Cardiac muscle cell (in vitro differentiated cells and primary cell): Measurements from ENCODE around the gene ELP2. TPM values are rescaled to one million over a fixed set of nuclear protein-coding genes. Genes with fewer than 3 reads are reported as not detected.
A peak's percentile ranks its signal among the peaks of the same experiment; 100 is the strongest.

Experiments used
- DNase-seq, 2 donors: peaks; one replicate each; pipeline versions ENCODE4 v3.0.0 to v3.0.0-alpha.2; 2010 to 2017; ENCODE audit warnings: low read depth in 1 of 2, low spot score in 1 of 2
- H3K27ac ChIP-seq: fragments of 200-600 bp; sonication (generic); 2 replicates; pipeline ENCODE4 v1.5.1; 2016
- H3K27me3 ChIP-seq: fragments of 200-600 bp; sonication (generic); 2 replicates; pipeline ENCODE4 v1.6.0; 2016; ENCODE audit warnings: control low read depth
- H3K36me3 ChIP-seq: fragments of 200-600 bp; sonication (generic); 2 replicates; pipeline ENCODE4 v1.5.1; 2016; ENCODE audit warnings: control low read depth
- H3K4me1 ChIP-seq: fragments of 200-600 bp; sonication (generic); 2 replicates; pipeline ENCODE4 v1.8.1; 2017; ENCODE audit warnings: low read depth, mild to moderate bottlenecking, mixed run types
- H3K4me3 ChIP-seq: fragments of 200-600 bp; sonication (generic); 2 replicates; pipeline ENCODE4 v1.5.1; 2016; ENCODE audit warnings: mild to moderate bottlenecking
- H3K9me3 ChIP-seq: fragments of 200-600 bp; sonication (generic); 2 replicates; pipeline ENCODE4 v1.5.1; 2017; ENCODE audit warnings: low read depth, mild to moderate bottlenecking, control low read depth
- polyA plus RNA-seq: library from polyadenylated mRNA; unstranded; fragments of >200 nt; fragmentation: Nextera tagmentation; extraction: Ambion mirVana; gene quantifications from 2 replicates; pipeline ENCODE4 v1.2.1, GENCODE V29; 2016
- total RNA-seq: library from RNA; depleted of rRNA; stranded (reverse); fragments of >200 nt; gene quantifications from 2 replicates; pipeline ENCODE4 v1.2.3, GENCODE V29; 2016
- TF ChIP-seq, protein P1 (sequence below): IDR thresholded peaks from 2 replicates; pipeline ENCODE4 v1.5.1; 2012; ENCODE audit warnings: low read depth, mild to moderate bottlenecking, low read length

Gene ELP2
- total and polyA plus RNA-seq, 2 experiments from 2014 or later = 39.2 to 46.9 TPM

DNA sequence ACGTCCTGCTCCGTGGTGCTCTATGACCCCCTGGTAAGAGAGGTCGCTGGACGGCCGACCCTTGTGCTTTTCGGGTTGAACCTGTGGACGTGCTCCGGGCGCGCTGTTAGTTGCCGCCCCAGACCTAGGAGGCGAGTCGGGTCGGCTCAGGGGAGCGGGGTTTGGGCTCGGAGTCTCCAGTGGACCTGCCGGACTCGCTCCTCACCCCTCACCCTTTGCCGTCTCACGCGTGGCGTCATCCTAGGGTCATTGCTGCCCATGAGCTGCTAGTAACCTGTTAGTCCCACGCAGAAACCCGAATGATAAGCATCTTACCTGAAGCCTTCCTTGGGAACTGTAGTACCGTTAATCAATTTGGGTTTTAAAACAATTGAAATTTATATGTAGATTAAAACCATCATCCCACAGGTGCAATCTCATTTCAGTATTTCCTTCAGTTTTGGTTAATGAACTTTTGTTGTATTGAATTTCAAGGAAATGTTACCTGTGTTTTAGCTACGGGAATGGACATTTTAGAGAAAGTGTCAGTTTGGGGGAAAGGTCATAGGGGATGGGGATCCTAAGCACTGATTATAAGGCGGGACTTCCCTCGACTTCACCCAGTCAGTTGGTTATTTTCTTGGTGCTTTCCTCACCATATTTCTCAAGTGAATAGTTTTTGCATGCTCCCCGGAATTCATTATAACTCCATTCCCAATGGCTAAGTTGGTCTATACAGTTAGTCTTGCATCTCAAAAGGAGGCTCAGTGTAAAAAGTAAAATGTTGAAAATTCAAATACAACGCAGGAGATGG, 536 bp downstream of the ELP2 start:
- TF ChIP-seq, protein P1, sequence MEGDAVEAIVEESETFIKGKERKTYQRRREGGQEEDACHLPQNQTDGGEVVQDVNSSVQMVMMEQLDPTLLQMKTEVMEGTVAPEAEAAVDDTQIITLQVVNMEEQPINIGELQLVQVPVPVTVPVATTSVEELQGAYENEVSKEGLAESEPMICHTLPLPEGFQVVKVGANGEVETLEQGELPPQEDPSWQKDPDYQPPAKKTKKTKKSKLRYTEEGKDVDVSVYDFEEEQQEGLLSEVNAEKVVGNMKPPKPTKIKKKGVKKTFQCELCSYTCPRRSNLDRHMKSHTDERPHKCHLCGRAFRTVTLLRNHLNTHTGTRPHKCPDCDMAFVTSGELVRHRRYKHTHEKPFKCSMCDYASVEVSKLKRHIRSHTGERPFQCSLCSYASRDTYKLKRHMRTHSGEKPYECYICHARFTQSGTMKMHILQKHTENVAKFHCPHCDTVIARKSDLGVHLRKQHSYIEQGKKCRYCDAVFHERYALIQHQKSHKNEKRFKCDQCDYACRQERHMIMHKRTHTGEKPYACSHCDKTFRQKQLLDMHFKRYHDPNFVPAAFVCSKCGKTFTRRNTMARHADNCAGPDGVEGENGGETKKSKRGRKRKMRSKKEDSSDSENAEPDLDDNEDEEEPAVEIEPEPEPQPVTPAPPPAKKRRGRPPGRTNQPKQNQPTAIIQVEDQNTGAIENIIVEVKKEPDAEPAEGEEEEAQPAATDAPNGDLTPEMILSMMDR = no peak

DNA sequence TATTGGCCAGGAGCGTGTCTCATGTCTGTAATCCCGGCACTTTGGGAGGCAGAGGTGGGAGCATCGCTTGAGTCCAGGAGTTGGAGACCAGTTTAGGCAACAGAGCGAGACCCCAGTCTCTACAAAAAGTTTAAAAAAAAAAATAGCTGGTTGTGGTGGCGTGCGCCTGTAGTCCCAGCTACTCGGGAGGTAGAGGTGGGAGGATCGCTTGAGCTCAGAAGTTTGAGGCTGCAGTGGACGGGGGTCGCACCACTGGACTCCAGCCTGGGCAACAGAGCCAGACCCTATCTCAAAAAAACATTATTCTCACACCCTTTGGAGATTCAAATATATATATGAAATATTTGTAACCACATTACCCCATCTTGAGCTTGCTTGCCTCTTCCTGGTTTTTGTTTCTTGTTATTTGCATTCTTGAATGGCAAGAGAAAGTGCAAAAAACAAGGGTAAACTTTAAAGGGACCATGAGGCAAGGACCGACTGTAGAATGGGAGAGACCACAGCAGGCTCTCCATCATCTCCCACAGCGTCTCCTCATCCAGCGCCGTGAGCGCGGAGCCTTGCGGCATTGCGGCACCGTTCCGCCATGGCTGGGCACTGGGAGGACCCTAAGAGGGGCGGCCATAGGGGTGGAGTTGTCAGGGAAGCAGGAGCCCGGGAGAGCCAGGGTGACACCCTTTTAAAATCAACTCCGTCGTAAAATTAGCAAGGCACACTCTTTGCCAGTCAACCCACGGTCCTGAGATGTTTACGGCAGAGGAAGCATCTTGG, 1.4 kb downstream of the ELP2 start:
- H3K9me3 ChIP-seq = no peaks in the 10 kb centered on the region

More for the DNA sequence above, 536 bp downstream of the ELP2 start:
- no peak for DNase-seq
- H3K4me3 ChIP-seq = peak overlapping the region; percentile 87
- H3K27ac ChIP-seq = peak overlapping the region; percentile 100
- H3K4me1 ChIP-seq = peaks cover 13% of the 10 kb centered on the region
- H3K36me3 ChIP-seq = peaks cover 11% of the 10 kb centered on the region
- no peaks in the 10 kb centered on the region for H3K9me3 ChIP-seq
- no peaks in the 10 kb centered on the region for H3K27me3 ChIP-seq

DNA sequence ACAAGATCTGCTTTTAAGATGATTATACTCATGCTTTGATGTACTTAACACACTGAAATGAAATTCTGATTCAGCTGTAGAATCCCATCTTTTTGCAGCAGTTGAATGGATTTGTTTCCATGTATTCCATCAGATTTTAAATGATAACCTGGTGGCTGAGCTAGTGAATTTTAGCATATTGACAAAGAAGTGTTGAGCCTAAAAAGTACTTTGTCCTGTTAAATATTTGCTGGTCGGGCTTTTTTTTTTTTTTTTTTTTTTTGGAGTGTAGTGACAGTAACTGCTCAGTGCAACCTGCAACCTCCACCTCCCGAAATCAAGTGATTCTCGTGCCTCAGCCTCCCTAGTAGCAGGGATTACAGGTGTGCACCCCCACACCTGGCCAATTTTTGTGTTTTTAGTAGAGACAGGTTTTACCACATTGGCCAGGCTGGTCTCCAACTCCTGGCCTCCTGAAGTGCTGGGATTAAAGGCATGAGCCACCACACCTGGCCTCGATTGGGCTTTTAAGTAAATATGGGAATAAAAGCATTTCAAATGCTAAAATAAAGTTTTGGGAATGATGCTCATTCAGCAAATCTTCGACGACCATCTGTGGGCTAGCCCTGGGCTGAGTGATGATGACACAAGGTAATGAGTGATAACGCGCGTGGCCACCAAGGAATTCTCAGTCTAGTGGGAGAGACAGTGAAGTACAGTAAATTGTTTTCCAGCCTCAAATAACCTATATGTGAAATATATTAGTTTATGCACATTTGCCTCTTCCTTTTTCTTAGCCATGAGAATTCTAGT, 2.2 kb downstream of the ELP2 start:
- Histone ChIP-seq H3K36me3 (peaks cover 12% of the 10 kb centered on the region), H3K27ac (no peak overlapping the region), H3K4me3 (no peak overlapping the region), H3K4me1 (peaks cover 13% of the 10 kb centered on the region), H3K9me3 (no peaks in the 10 kb centered on the region), H3K27me3 (no peaks in the 10 kb centered on the region)
- DNase-seq = no peak
- TF ChIP-seq, protein P1 = no peak

More for the DNA sequence above, 1.4 kb downstream of the ELP2 start:
- no peak overlapping the region for H3K27ac ChIP-seq
- H3K36me3 ChIP-seq = peaks cover 12% of the 10 kb centered on the region
- DNase-seq = no peak
- H3K27me3 ChIP-seq = no peaks in the 10 kb centered on the region
- TF ChIP-seq, protein P1 = no peak
- H3K4me3 ChIP-seq = peak overlapping the region; percentile 87
- H3K4me1 ChIP-seq = peaks cover 13% of the 10 kb centered on the region

DNA sequence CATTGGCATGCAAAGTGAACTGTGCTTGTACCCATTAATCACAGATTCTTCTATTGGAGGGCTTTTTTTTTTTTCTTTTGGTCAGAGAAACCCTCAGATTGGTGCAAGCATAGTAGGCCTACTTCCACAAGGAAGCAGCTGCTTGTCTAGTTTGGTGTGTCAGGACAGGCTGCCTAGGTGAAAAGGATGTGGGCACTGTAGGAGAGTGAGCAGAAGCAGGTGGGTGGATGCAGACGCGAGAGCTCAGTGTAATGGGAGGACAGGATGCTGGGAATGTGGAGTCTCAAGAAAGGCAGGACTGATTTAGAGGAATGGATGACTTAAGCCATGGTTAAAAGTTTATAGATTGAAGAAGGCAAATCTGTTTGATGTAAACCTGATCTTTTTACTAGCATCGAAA, 3.1 kb downstream of the ELP2 start:
- H3K27me3 ChIP-seq = no peaks in the 10 kb centered on the region
- peaks cover 13% of the 10 kb centered on the region for H3K4me1 ChIP-seq
- TF ChIP-seq, protein P1 = no peak
- H3K4me3 ChIP-seq = no peak overlapping the region
- H3K36me3 ChIP-seq = peaks cover 13% of the 10 kb centered on the region
- DNase-seq = no peak
- no peak overlapping the region for H3K27ac ChIP-seq
- no peaks in the 10 kb centered on the region for H3K9me3 ChIP-seq

DNA sequence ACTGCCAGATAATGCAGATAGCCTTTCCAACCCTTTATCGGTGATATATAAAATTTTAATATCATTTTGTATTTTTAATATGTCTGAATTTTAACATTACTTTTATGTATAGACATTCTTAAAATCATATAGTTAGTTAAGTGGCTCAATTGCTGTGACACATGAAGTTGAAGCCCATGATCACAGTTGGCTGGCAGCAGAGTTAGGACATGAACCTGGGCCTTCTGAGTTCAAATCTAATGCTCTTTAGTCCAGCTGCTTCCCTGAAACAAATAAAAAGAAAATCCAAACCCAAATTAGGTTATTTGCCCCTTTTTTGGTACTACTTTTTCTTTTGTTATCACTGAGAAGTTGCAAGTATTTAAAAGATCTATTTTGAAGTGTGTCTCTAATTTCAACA, 5.6 kb downstream of the ELP2 start:
- Histone ChIP-seq H3K4me3 (no peak overlapping the region), H3K27ac (no peak overlapping the region), H3K4me1 (peaks cover 8% of the 10 kb centered on the region), H3K27me3 (no peaks in the 10 kb centered on the region), H3K9me3 (no peaks in the 10 kb centered on the region), H3K36me3 (peaks cover 30% of the 10 kb centered on the region)
- TF ChIP-seq, protein P1 = no peak
- DNase-seq = no peak
